IMR-90 (cell line): ENCODE measurements around the gene SLC4A5.

Experiments
- CEBPB ChIP-seq: IDR thresholded peaks from 2 replicates; pipeline ENCODE4 v1.6.1; 2012; ENCODE audit warnings: low read depth, low read length, improper control_type of control experiment
- CHD1 ChIP-seq: IDR thresholded peaks from 2 replicates; pipeline ENCODE4 v1.6.1; 2012; ENCODE audit warnings: low read depth, low read length, improper control_type of control experiment
- ELK1 ChIP-seq: fragments of 150-350 bp; IDR thresholded peaks from 2 replicates; pipeline ENCODE4 v1.6.1; 2016; ENCODE audit warnings: low read depth, mild to moderate bottlenecking, low read length, moderate library complexity, borderline replicate concordance
- FOS ChIP-seq: fragments of 150-350 bp; IDR thresholded peaks from 2 replicates; pipeline ENCODE4 v1.6.1; 2016; ENCODE audit warnings: low read depth, low read length
- MAFK ChIP-seq: IDR thresholded peaks from 2 replicates; pipeline ENCODE4 v1.6.1; 2012; ENCODE audit warnings: low read depth, low read length, improper control_type of control experiment
- MAZ ChIP-seq: IDR thresholded peaks from 2 replicates; pipeline ENCODE4 v1.6.1; 2012; ENCODE audit warnings: low read depth, mild to moderate bottlenecking, low read length, improper control_type of control experiment, moderate library complexity, borderline replicate concordance
- MXI1 ChIP-seq: IDR thresholded peaks from 2 replicates; pipeline ENCODE4 v1.6.1; 2012; ENCODE audit warnings: low read depth, mild to moderate bottlenecking, low read length, moderate library complexity, borderline replicate concordance
- POLR2A ChIP-seq: IDR thresholded peaks from 2 replicates; pipeline ENCODE4 v1.6.1; 2012; ENCODE audit warnings: mild to moderate bottlenecking, low read depth, low read length
- RAD21 ChIP-seq: IDR thresholded peaks from 2 replicates; pipeline ENCODE4 v1.6.1; 2012; ENCODE audit warnings: low read length, improper control_type of control experiment
- RCOR1 ChIP-seq: IDR thresholded peaks from 2 replicates; pipeline ENCODE4 v1.6.1; 2012; ENCODE audit warnings: mild to moderate bottlenecking, low read length, improper control_type of control experiment; ENCODE audit not compliant: insufficient replicate concordance
- RFX5 ChIP-seq: IDR thresholded peaks from 2 replicates; pipeline ENCODE4 v1.8.0; 2012; ENCODE audit warnings: low read depth, mild to moderate bottlenecking, low read length, moderate library complexity
- USF2 ChIP-seq: fragments of 150-350 bp; IDR thresholded peaks from 2 replicates; pipeline ENCODE4 v1.6.1; 2017; ENCODE audit warnings: mild to moderate bottlenecking, antibody characterized with exemption, low read length, low read depth
- TF ChIP-seq, protein P1 (sequence below): conservative IDR thresholded peaks from 2 replicates; pipeline ENCODE4 v1.5.1; 2012; ENCODE audit warnings: mild to moderate bottlenecking, low read depth, low read length, improper control_type of control experiment

DNA sequence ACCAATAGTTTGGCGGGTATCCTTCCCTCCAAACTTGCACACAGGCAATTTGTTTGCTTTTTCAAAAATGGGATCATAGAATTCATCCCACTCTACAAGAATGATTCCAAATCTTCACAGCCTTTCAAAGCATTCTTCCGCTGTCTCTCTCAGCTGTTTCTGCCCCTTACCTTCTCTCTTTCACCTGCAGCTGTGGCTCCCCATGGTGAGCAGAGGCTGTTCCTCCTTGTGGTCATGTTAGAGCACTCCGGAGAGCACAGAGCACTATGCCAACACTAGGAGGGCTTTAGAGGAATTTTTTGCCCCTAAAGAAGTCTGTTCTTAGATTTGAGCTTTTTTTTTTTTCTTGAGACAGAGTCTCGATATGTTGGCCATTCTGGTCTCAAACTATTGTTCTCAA, 114.4 kb downstream of the SLC4A5 start:
- TF ChIP-seq, protein P1, sequence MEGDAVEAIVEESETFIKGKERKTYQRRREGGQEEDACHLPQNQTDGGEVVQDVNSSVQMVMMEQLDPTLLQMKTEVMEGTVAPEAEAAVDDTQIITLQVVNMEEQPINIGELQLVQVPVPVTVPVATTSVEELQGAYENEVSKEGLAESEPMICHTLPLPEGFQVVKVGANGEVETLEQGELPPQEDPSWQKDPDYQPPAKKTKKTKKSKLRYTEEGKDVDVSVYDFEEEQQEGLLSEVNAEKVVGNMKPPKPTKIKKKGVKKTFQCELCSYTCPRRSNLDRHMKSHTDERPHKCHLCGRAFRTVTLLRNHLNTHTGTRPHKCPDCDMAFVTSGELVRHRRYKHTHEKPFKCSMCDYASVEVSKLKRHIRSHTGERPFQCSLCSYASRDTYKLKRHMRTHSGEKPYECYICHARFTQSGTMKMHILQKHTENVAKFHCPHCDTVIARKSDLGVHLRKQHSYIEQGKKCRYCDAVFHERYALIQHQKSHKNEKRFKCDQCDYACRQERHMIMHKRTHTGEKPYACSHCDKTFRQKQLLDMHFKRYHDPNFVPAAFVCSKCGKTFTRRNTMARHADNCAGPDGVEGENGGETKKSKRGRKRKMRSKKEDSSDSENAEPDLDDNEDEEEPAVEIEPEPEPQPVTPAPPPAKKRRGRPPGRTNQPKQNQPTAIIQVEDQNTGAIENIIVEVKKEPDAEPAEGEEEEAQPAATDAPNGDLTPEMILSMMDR = no peak
- TF ChIP-seq MAFK (no peak), POLR2A (no peak), ELK1 (no peak), USF2 (no peak), CEBPB (no peak), RFX5 (no peak), RAD21 (no peak), CHD1 (no peak), RCOR1 (no peak), MXI1 (no peak), FOS (no peak), MAZ (no peak)
